A549 (cell line): ENCODE measurements around the gene SORCS2. TPM values are rescaled to one million over a fixed set of nuclear protein-coding genes. Genes with fewer than 3 reads are reported as not detected.

Experiments
- ATAC-seq, 2 experiments: fragments of 200-7000 bp in 1 of 2; fragments of >200 bp in 1 of 2; cut with Nextera tagmentation in 1 of 2; cut with Tn5 transposase in 1 of 2; 3 replicates each; pipeline versions ENCODE4 v1.8.0 to v1.9.1; 2018 to 2020; ENCODE audit warnings: mild to moderate bottlenecking in 1 of 2, moderate library complexity in 1 of 2
- CTCF ChIA-PET: fragments of 300-600 bp; sonication (Branson Sonifier 250); formaldehyde crosslinking; extraction: SDS; loops from one replicate; lab custom pipeline; 2021; ENCODE audit warnings: antibody characterized with exemption, inconsistent platforms; lab: Yijun Ruan, JAX
- POLR2A ChIA-PET: fragments of 350-600 bp; formaldehyde crosslinking; extraction: SDS; loops from one replicate; lab custom pipeline; 2021; ENCODE audit warnings: antibody characterized with exemption, inconsistent platforms; lab: Yijun Ruan, JAX
- DNase-seq, 2 experiments: peaks; one replicate each; pipeline versions ENCODE4 v3.0.0 to v3.0.0-alpha.2; 2011 to 2016; ENCODE audit warnings: low read depth in 1 of 2, low spot score in 1 of 2
- FAIRE-seq: peaks from 2 replicates; lab custom pipeline; 2011; peaks lifted over from hg19 to GRCh38; lab: Jason Lieb, UNC
- H3K27ac ChIP-seq, 2 experiments: fragments of >200 bp; sonication (Bioruptor Twin); formaldehyde crosslinking; 3 replicates each; pipeline ENCODE4 v1.5.1; 2016 to 2017
- H3K4me1 ChIP-seq: fragments of >200 bp; sonication (Bioruptor Twin); formaldehyde crosslinking; 3 replicates; pipeline ENCODE4 v1.6.1; 2016
- H3K4me2 ChIP-seq: fragments of >200 bp; sonication (Bioruptor Twin); formaldehyde crosslinking; 3 replicates; pipeline ENCODE4 v1.6.1; 2016
- H3K4me3 ChIP-seq: fragments of >200 bp; sonication (Bioruptor Twin); formaldehyde crosslinking; 3 replicates; pipeline ENCODE4 v1.5.1; 2016
- H3K9me3 ChIP-seq: fragments of >200 bp; sonication (Bioruptor Twin); formaldehyde crosslinking; 3 replicates; pipeline ENCODE4 v1.6.1; 2016
- BCL3 ChIP-seq: fragments of >200 bp; sonication (Bioruptor Twin); formaldehyde crosslinking; IDR thresholded peaks from 3 replicates; pipeline ENCODE4 v1.6.1; 2016
- CHD2 ChIP-seq: fragments of 150-350 bp; IDR thresholded peaks from 2 replicates; pipeline ENCODE4 v1.6.1; 2014; ENCODE audit warnings: low read length; ENCODE audit not compliant: partially characterized antibody
- EHF ChIP-seq: fragments of 250-450 bp; sonication (Bioruptor Pico); IDR thresholded peaks from 2 replicates; pipeline ENCODE4 v1.5.0; 2020; ENCODE audit warnings: mild to moderate bottlenecking
- EHMT2 ChIP-seq: fragments of 200-600 bp; sonication (generic); IDR thresholded peaks from 2 replicates; pipeline ENCODE4 v1.6.1; 2016; ENCODE audit warnings: antibody characterized with exemption, low read depth, mild to moderate bottlenecking, moderate library complexity
- ESRRA ChIP-seq: fragments of 150-350 bp; IDR thresholded peaks from 2 replicates; pipeline ENCODE4 v1.6.1; 2014; ENCODE audit warnings: mild to moderate bottlenecking, low read length, borderline replicate concordance
- HDAC2 ChIP-seq: fragments of 200-600 bp; sonication (generic); IDR thresholded peaks from 2 replicates; pipeline ENCODE4 v1.6.1; 2016
- HES2 ChIP-seq: fragments of >200 bp; sonication (Bioruptor Twin); formaldehyde crosslinking; IDR thresholded peaks from 2 replicates; pipeline ENCODE4 v1.6.1; 2016
- KDM1A ChIP-seq: fragments of 200-600 bp; sonication (generic); IDR thresholded peaks from 2 replicates; pipeline ENCODE4 v1.6.1; 2016; ENCODE audit warnings: low read depth, mild to moderate bottlenecking
- MAFK ChIP-seq: fragments of 450-650 bp; IDR thresholded peaks from 2 replicates; pipeline ENCODE4 v1.6.1; 2014; ENCODE audit not compliant: partially characterized antibody
- MAZ ChIP-seq: fragments of 150-350 bp; IDR thresholded peaks from 2 replicates; pipeline ENCODE4 v1.6.1; 2014; ENCODE audit warnings: antibody characterized with exemption, low read depth, low read length, borderline replicate concordance
- NFE2L2 ChIP-seq: fragments of 150-350 bp; conservative IDR thresholded peaks from 2 replicates; pipeline ENCODE4 v1.6.1; 2014; ENCODE audit warnings: low read length
- NR3C1 ChIP-seq: fragments of >200 bp; sonication (Bioruptor Twin); formaldehyde crosslinking; IDR thresholded peaks from 3 replicates; pipeline ENCODE4 v1.6.1; 2017
- POLR2A ChIP-seq: IDR thresholded peaks from 2 replicates; pipeline ENCODE4 v1.6.1; 2012; ENCODE audit warnings: mild to moderate bottlenecking, low read length
- POLR2AphosphoS2 ChIP-seq: conservative IDR thresholded peaks from 2 replicates; pipeline ENCODE4 v1.6.1; 2012; ENCODE audit warnings: low read length, improper control_type of control experiment, inconsistent platforms
- REST ChIP-seq: fragments of 200-600 bp; sonication (generic); IDR thresholded peaks from 2 replicates; pipeline ENCODE4 v1.6.1; 2016; ENCODE audit warnings: antibody characterized with exemption, mild to moderate bottlenecking, moderate library complexity
- RFX5 ChIP-seq: fragments of 450-650 bp; IDR thresholded peaks from 2 replicates; pipeline ENCODE4 v1.7.1; 2014; ENCODE audit warnings: antibody characterized with exemption, mild to moderate bottlenecking, moderate library complexity
- RNF2 ChIP-seq: fragments of 200-600 bp; sonication (generic); IDR thresholded peaks from 2 replicates; pipeline ENCODE4 v1.6.1; 2016; ENCODE audit warnings: low read depth, mild to moderate bottlenecking, antibody characterized with exemption, moderate library complexity, borderline replicate concordance
- SREBF2 ChIP-seq: fragments of 450-650 bp; IDR thresholded peaks from 2 replicates; pipeline ENCODE4 v1.6.1; 2014; ENCODE audit warnings: mild to moderate bottlenecking, moderate library complexity
- ZSCAN20 ChIP-seq: fragments of 250-450 bp; sonication (Bioruptor Pico); IDR thresholded peaks from 2 replicates; pipeline ENCODE4 v1.8.0; 2022; ENCODE audit warnings: mild to moderate bottlenecking, moderate library complexity
- WGBS: methylation state at CpG from one replicate; pipeline ENCODE4 v1.1.6; 2017; ENCODE audit errors: missing lambda C conversion rate; 5-methylcytosine and 5-hydroxymethylcytosine counted together
- polyA plus RNA-seq, 4 experiments: library from polyadenylated mRNA; depleted of rRNA in 3 of 4; stranded (reverse); fragments of >200 nt; fragmentation: RNase III in 1 of 4; extraction: RNeasy Plus Mini Kit Qiagen cat#74134 plus additional on column Dnase treatment in 1 of 4; gene quantifications; 2 replicates in 3 of 4; 3 replicates in 1 of 4; pipeline ENCODE4 v1.2.3, GENCODE V29; 2011 to 2017

The SORCS2 gene
- polyA plus RNA-seq, 2 of the 4 experiments (the other 2 are of a cell fraction), result 1.4 to 4.6 TPM

GRCh38 chr4:7353046-7353790 is 160.9 kb downstream of the SORCS2 start:
- Histone ChIP-seq H3K9me3 (no peaks in the 10 kb centered on the region), H3K27ac (no peak overlapping the region), H3K4me1 (peaks cover 21% of the 10 kb centered on the region), H3K4me3 (no peak overlapping the region), H3K4me2 (no peak overlapping the region)
- ChIA-PET POLR2A (no interaction called here), CTCF (interaction anchor here (0.6 kb wide), 1 partner anchor 427 kb away, joined by 3 read pairs; no protein-coding TSS in a partner anchor)
- DNase-seq (no peak), ATAC-seq (no peak), FAIRE-seq (no peak)
- no peak for TF ChIP-seq EHMT2
- no peak for TF ChIP-seq POLR2AphosphoS2
- no peak for TF ChIP-seq RNF2
- no peak for TF ChIP-seq NR3C1
- 85% methylated on average over 6 of the region's 7 CpGs for WGBS

- Histone ChIP-seq H3K4me1 (peaks cover 21% of the 10 kb centered on the region), H3K4me2 (no peak overlapping the region), H3K4me3 (no peak overlapping the region), H3K27ac (no peak overlapping the region), H3K9me3 (no peaks in the 10 kb centered on the region)
- POLR2A ChIA-PET, result no interaction called here
- no peak for DNase-seq
- ATAC-seq, result no peak
- CTCF ChIA-PET, result no interaction called here
- no peak for FAIRE-seq
- TF ChIP-seq CHD2 (no peak), EHF (CRISPR knock-in tag) (no peak), SREBF2 (no peak), HES2 (no peak), POLR2AphosphoS2 (no peak), NFE2L2 (no peak), EHMT2 (no peak), HDAC2 (no peak), POLR2A (no peak), ZSCAN20 (CRISPR knock-in tag) (no peak), REST (no peak), RFX5 (no peak), MAZ (no peak), ESRRA (no peak), MAFK (no peak), BCL3 (no peak), KDM1A (no peak), NR3C1 (no peak)
- WGBS, result 90% methylated on average over 15 of the region's 17 CpGs
Observed at GRCh38 chr4:7353846-7354610, 161.7 kb downstream of the SORCS2 start.
